AML-193 (cell line): ENCODE results near the gene TERT.

Experiments
- DNase-seq, 2 experiments: peaks; one replicate each; lab custom pipeline; 2025; lab: John Stamatoyannopoulos, UW

Gene TERT

GRCh38 chr5:1206521-1207412 lies 88.1 kb downstream of the TERT start:
- DNase-seq: no peak

GRCh38 chr5:1205255-1206180 lies 89.3 kb downstream of the TERT start:
- DNase-seq: no peak

- no peak for DNase-seq
These were observed 90.1 kb downstream of the TERT start for GRCh38 chr5:1204693-1205242.

- no peak for DNase-seq
These were observed 90.7 kb downstream of the TERT start for GRCh38 chr5:1203968-1204692.

- DNase-seq: no peak
These were observed 91.4 kb downstream of the TERT start for GRCh38 chr5:1203311-1203967.
